ENCODE data around the gene PRKN. TPM values are rescaled to one million over a fixed set of nuclear protein-coding genes. Genes with fewer than 3 reads are reported as not detected.

Gene PRKN
- total RNA-seq, 1 experiment from 2014 or later = 0.46 TPM

DNA sequence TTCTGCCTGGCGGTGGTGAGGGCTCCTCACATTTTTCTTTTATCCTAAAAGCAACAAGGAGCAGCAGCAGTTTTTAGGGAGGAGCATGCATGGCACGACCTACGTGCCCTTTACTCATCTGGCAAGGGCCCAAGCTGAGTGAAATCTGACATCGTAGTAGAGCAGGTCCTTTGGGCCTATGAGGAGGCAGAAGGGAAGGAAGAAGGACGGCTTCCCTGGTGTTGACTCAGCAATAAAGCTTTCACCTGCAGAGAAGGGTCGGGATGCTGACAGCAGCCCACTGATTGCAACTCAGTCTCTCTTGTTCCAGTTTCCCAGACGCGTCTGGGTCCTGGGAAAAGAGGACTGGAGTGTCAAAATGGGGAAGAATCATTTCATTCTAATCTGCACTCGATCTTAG is 1044.6 kb downstream of the PRKN start:
- H3K9me3 ChIP-seq (ENCODE audit: control insufficient read depth, insufficient read depth, low read depth, low read length) = no peaks in the 10 kb centered on the region
- H3K4me1 ChIP-seq (ENCODE audit: control insufficient read depth, insufficient read depth, low read length) = no peaks in the 10 kb centered on the region
- H3K4me3 ChIP-seq (ENCODE audit: low read depth in 2 of 2, low read length in 2 of 2) = no peak overlapping the region
- in situ Hi-C loops (cut with HindIII; ENCODE audit: low pct_unique_long_range_greater_than_20kb, low sequenced_read_pairs) (no loop called here), intact Hi-C loops (cut with micrococcal nuclease; ENCODE audit: unreplicated experiment) (no loop called here)
- DNase-seq (ENCODE audit: low read depth, low spot score) = no peak
- TF ChIP-seq, protein P1, sequence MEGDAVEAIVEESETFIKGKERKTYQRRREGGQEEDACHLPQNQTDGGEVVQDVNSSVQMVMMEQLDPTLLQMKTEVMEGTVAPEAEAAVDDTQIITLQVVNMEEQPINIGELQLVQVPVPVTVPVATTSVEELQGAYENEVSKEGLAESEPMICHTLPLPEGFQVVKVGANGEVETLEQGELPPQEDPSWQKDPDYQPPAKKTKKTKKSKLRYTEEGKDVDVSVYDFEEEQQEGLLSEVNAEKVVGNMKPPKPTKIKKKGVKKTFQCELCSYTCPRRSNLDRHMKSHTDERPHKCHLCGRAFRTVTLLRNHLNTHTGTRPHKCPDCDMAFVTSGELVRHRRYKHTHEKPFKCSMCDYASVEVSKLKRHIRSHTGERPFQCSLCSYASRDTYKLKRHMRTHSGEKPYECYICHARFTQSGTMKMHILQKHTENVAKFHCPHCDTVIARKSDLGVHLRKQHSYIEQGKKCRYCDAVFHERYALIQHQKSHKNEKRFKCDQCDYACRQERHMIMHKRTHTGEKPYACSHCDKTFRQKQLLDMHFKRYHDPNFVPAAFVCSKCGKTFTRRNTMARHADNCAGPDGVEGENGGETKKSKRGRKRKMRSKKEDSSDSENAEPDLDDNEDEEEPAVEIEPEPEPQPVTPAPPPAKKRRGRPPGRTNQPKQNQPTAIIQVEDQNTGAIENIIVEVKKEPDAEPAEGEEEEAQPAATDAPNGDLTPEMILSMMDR (IDR thresholded peaks at IDR 0.05) = no peak
- TF ChIP-seq POLR2AphosphoS5 (IDR thresholded peaks at IDR 0.05; ENCODE audit: low read depth, low read length) (no peak), TCF7L2 (IDR thresholded peaks at IDR 0.05; ENCODE audit: low read depth, low read length) (no peak), SIN3A (IDR thresholded peaks at IDR 0.05; ENCODE audit: borderline replicate concordance, insufficient read depth, low read depth, low read length) (no peak)
- TF ChIP-seq, protein P2, sequence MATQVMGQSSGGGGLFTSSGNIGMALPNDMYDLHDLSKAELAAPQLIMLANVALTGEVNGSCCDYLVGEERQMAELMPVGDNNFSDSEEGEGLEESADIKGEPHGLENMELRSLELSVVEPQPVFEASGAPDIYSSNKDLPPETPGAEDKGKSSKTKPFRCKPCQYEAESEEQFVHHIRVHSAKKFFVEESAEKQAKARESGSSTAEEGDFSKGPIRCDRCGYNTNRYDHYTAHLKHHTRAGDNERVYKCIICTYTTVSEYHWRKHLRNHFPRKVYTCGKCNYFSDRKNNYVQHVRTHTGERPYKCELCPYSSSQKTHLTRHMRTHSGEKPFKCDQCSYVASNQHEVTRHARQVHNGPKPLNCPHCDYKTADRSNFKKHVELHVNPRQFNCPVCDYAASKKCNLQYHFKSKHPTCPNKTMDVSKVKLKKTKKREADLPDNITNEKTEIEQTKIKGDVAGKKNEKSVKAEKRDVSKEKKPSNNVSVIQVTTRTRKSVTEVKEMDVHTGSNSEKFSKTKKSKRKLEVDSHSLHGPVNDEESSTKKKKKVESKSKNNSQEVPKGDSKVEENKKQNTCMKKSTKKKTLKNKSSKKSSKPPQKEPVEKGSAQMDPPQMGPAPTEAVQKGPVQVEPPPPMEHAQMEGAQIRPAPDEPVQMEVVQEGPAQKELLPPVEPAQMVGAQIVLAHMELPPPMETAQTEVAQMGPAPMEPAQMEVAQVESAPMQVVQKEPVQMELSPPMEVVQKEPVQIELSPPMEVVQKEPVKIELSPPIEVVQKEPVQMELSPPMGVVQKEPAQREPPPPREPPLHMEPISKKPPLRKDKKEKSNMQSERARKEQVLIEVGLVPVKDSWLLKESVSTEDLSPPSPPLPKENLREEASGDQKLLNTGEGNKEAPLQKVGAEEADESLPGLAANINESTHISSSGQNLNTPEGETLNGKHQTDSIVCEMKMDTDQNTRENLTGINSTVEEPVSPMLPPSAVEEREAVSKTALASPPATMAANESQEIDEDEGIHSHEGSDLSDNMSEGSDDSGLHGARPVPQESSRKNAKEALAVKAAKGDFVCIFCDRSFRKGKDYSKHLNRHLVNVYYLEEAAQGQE (IDR thresholded peaks at IDR 0.05; ENCODE audit: insufficient read depth in 1 of 2, low read depth in 2 of 2, low read length in 1 of 2) = no peak
- H3K36me3 ChIP-seq (ENCODE audit: control insufficient read depth, insufficient read depth, low read length) = no peaks in the 10 kb centered on the region
- H3K27me3 ChIP-seq (ENCODE audit: control insufficient read depth, insufficient read depth, low read length) = no peaks in the 10 kb centered on the region
- no peak for ATAC-seq
- no TSS peak for BruUV-seq (replicated peaks)
- ChIA-PET CTCF (no interaction called here), POLR2A (no interaction called here)
- no peak overlapping the region for H3K27ac ChIP-seq (ENCODE audit: low read length)

DNA sequence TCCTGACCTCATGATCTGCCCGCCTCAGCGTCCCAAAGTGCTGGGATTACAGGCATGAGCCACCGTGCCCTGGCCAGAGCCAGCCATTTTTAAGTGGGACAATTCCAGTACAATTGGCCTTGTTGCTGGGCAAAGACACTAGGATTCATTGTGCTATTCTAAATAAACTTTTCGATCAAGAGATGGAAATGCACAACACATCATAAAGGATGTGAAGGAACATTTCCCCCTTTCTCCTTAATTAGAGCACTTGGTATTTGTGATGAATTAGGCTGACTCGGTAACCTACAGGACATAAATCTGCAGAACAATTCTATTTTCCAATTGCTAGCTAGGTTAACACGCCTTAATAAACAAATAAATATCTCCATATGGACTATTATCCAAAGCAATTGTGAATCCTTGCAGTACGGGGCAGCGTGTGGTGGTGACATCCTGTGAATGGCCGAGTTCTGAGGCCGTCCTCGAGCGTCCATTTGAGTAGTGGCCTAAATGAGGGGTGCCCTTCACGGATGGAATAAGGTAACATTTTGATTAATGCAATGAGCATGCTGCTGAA is 1047.5 kb downstream of the PRKN start:
- Histone ChIP-seq H3K9me3 (ENCODE audit: control insufficient read depth, insufficient read depth, low read depth, low read length) (no peaks in the 10 kb centered on the region), H3K4me3 (ENCODE audit: low read depth in 2 of 2, low read length in 2 of 2) (no peak overlapping the region), H3K36me3 (ENCODE audit: control insufficient read depth, insufficient read depth, low read length) (no peaks in the 10 kb centered on the region), H3K27ac (ENCODE audit: low read length) (no peak overlapping the region), H3K4me1 (ENCODE audit: control insufficient read depth, insufficient read depth, low read length) (no peaks in the 10 kb centered on the region), H3K27me3 (ENCODE audit: control insufficient read depth, insufficient read depth, low read length) (no peaks in the 10 kb centered on the region)
- ChIA-PET CTCF (no interaction called here), POLR2A (no interaction called here)
- no peak for DNase-seq (ENCODE audit: low read depth, low spot score)
- ATAC-seq = no peak
- TF ChIP-seq SIN3A (IDR thresholded peaks at IDR 0.05; ENCODE audit: borderline replicate concordance, insufficient read depth, low read depth, low read length) (no peak), TCF7L2 (IDR thresholded peaks at IDR 0.05; ENCODE audit: low read depth, low read length) (no peak), POLR2AphosphoS5 (IDR thresholded peaks at IDR 0.05; ENCODE audit: low read depth, low read length) (no peak)
- TF ChIP-seq, protein P1 (IDR thresholded peaks at IDR 0.05) = no peak
- TF ChIP-seq, protein P2 (IDR thresholded peaks at IDR 0.05; ENCODE audit: insufficient read depth in 1 of 2, low read depth in 2 of 2, low read length in 1 of 2) = no peak
- intact Hi-C loops (cut with micrococcal nuclease; ENCODE audit: unreplicated experiment) = no loop called here
- in situ Hi-C loops (cut with HindIII; ENCODE audit: low pct_unique_long_range_greater_than_20kb, low sequenced_read_pairs) = no loop called here
- BruUV-seq (replicated peaks) = no TSS peak
